K562 (cell line): Measurements from ENCODE around the gene MYL12B. TPM values are rescaled to one million over a fixed set of nuclear protein-coding genes. Genes with fewer than 3 reads are reported as not detected.
A peak's percentile ranks its signal among the peaks of the same experiment; 100 is the strongest.

ENCODE experiments used
- ASH1L ChIP-seq: fragments of 450-650 bp; IDR thresholded peaks from 2 replicates; pipeline ENCODE4 v1.6.1; 2018; ENCODE audit warnings: borderline replicate concordance, mild to moderate bottlenecking, low read depth; ENCODE audit not compliant: partially characterized antibody
- CTCF ChIP-seq, 3 experiments: IDR thresholded peaks in 2 of 3; conservative IDR thresholded peaks in 1 of 3; 2 replicates each; pipeline ENCODE4 v1.5.1; 2011 to 2012; ENCODE audit warnings: low read length in 3 of 3, mild to moderate bottlenecking in 3 of 3, control low read depth in 2 of 3, improper control_type of control experiment in 1 of 3, inconsistent platforms in 1 of 3, low read depth in 1 of 3, mixed read lengths in 1 of 3, moderate library complexity in 1 of 3; ENCODE audit not compliant: insufficient read depth in 2 of 3
- EP400 ChIP-seq: fragments of 450-650 bp; IDR thresholded peaks from 2 replicates; pipeline ENCODE4 v1.6.1; 2017; ENCODE audit warnings: antibody characterized with exemption, mild to moderate bottlenecking, moderate library complexity
- GTF2F1 ChIP-seq: IDR thresholded peaks from 2 replicates; pipeline ENCODE4 v1.6.1; 2011; ENCODE audit warnings: low read depth, low read length, improper control_type of control experiment
- HMGXB4 ChIP-seq: sonication (generic); formaldehyde crosslinking; IDR thresholded peaks from 2 replicates; pipeline ENCODE4 v1.8.1; 2023; ENCODE audit warnings: mild to moderate bottlenecking, missing genetic modification reagents
- PBX2 ChIP-seq, 2 experiments: IDR thresholded peaks in 1 of 2; conservative IDR thresholded peaks in 1 of 2; 2 replicates each; pipeline ENCODE4 v1.6.1; 2016; ENCODE audit warnings: low read depth in 2 of 2, mild to moderate bottlenecking in 1 of 2, missing compliant biosample characterization in 1 of 2, missing genetic modification characterization in 1 of 2, moderate library complexity in 1 of 2
- RBM14 ChIP-seq: fragments of 200-400 bp; formaldehyde crosslinking; IDR thresholded peaks from 2 replicates; pipeline ENCODE4 v1.6.1; 2018; ENCODE audit warnings: low read depth, mild to moderate bottlenecking, low read length, moderate library complexity, borderline replicate concordance; ENCODE audit not compliant: insufficient read depth
- RCOR1 ChIP-seq, 2 experiments: IDR thresholded peaks; 2 replicates each; pipeline ENCODE4 v1.6.1; 2012; ENCODE audit warnings: low read depth in 2 of 2, low read length in 2 of 2, borderline replicate concordance in 1 of 2, improper control_type of control experiment in 1 of 2
- TCF7L2 ChIP-seq: fragments of 150-350 bp; IDR thresholded peaks from 2 replicates; pipeline ENCODE4 v1.6.1; 2016; ENCODE audit warnings: low read depth, mild to moderate bottlenecking, low read length, moderate library complexity
- TOE1 ChIP-seq, 2 experiments: fragments of 450-650 bp in 1 of 2; sonication (generic) in 1 of 2; formaldehyde crosslinking in 1 of 2; IDR thresholded peaks; 2 replicates each; pipeline versions ENCODE4 v1.7.1 to v1.8.0; 2016 to 2022; ENCODE audit warnings: borderline replicate concordance in 2 of 2, mild to moderate bottlenecking in 2 of 2, antibody characterized with exemption in 1 of 2, inconsistent platforms in 1 of 2, low read depth in 1 of 2, missing genetic modification reagents in 1 of 2, moderate library complexity in 1 of 2
- ZNF212 ChIP-seq: fragments of 450-650 bp; formaldehyde crosslinking; IDR thresholded peaks from 2 replicates; pipeline ENCODE4 v1.4.0; 2020; ENCODE audit warnings: mild to moderate bottlenecking
- polyA plus RNA-seq, 8 experiments: library from polyadenylated mRNA; depleted of rRNA in 4 of 8; stranded (reverse) in 5 of 8; unstranded in 3 of 8; fragments of >200 nt; fragmentation: Nextera tagmentation in 2 of 8; fragmentation: Illumina TruSeq in 1 of 8; extraction: Ambion mirVana in 2 of 8; extraction: Trizol in 1 of 8; gene quantifications; 2 replicates each; pipeline versions ENCODE4 v1.2.1 to v1.2.3, GENCODE V29; 2011 to 2014; ENCODE audit warnings: inconsistent platforms in 1 of 8, missing spikeins in 1 of 8
- total RNA-seq, 7 experiments: library from RNA; depleted of rRNA in 6 of 7; stranded (reverse); fragments of >200 nt in 6 of 7; fragmentation: Illumina TruSeq in 2 of 7; extraction: Trizol in 2 of 7; gene quantifications; 2 replicates each; pipeline versions ENCODE4 v1.2.1 to v1.2.3, GENCODE V29; 2011 to 2021; ENCODE audit warnings: low replicate concordance in 1 of 7

The MYL12B gene
- total and polyA plus RNA-seq, 9 of the 15 experiments (the other 6 are each of a cell fraction or from before 2014, with no cell fraction given), result 220 to 995 (median 463) TPM

- TF ChIP-seq GTF2F1, result no peak
- TF ChIP-seq PBX2 (CRISPR knock-in tag; IDR thresholded peaks at IDR 0.05; ENCODE audit: low read depth), result no peak
- TF ChIP-seq PBX2 (tag; conservative IDR thresholded peaks at IDR 0.05; ENCODE audit: low read depth), result peak; percentile 84
- TF ChIP-seq ASH1L, result no peak
- peak; percentile 54; the same call in 1 of the 2 replicates for TF ChIP-seq EP400
- TF ChIP-seq TCF7L2, result no peak
- peak; percentile 51 to 91 (median 60); a peak in 5 of 6 replicates for TF ChIP-seq CTCF (IDR thresholded peaks at IDR 0.05 in 2 of 3, conservative IDR thresholded peaks at IDR 0.05 in 1 of 3; ENCODE audit: insufficient read depth in 2 of 3, low read depth in 1 of 3, low read length in 3 of 3)
- TF ChIP-seq HMGXB4, result no peak
- TF ChIP-seq ZNF212 (CRISPR knock-in tag), result no peak
- TF ChIP-seq TOE1 (IDR thresholded peaks at IDR 0.05; ENCODE audit: borderline replicate concordance), result 0 out of 2 replicates have a peak, but pooled peaks have one; percentile 36
- TF ChIP-seq TOE1 (CRISPR knock-in tag; IDR thresholded peaks at IDR 0.05; ENCODE audit: borderline replicate concordance, low read depth), result no peak
- TF ChIP-seq RCOR1 (IDR thresholded peaks at IDR 0.05; ENCODE audit: borderline replicate concordance in 1 of 2, low read depth in 2 of 2, low read length in 2 of 2), result no peak
- TF ChIP-seq RBM14, result no peak
These were observed 19.8 kb downstream of the MYL12B start (continued) for GRCh38 chr18:3281456-3282400.
